Measurements from ENCODE around the gene ZNF672. TPM values are rescaled to one million over a fixed set of nuclear protein-coding genes. Genes with fewer than 3 reads are reported as not detected.
"Not testable (repeated sequence)": the region's sequence is repeated elsewhere in the genome, so short reads cannot be mapped to it uniquely, and the experiment has no call there.

The ZNF672 gene
- 21.8 and 23.3 TPM in 2 replicates for total RNA-seq

GRCh38 chr1:248837781-248838356 is at the start of gene ZNF672:
Gene ZNF672 (plus strand): TSS chr1:248838224. CDS start chr1:248847275, 9,051 bp downstream.
- DNase-seq (ENCODE audit: extremely low read depth, low read depth, low spot score): peak; percentile 63

GRCh38 chr1:248788327-248788726 is 49.7 kb upstream of the ZNF672 start:
- DNase-seq (ENCODE audit: extremely low read depth, low read depth, low spot score): no peak

- not testable (repeated sequence) for DNase-seq (ENCODE audit: extremely low read depth, low read depth, low spot score)
Observed at GRCh38 chr1:248789337-248789736, 48.7 kb upstream of the ZNF672 start.

GRCh38 chr1:248790456-248790855 is 47.6 kb upstream of the ZNF672 start:
- DNase-seq (ENCODE audit: extremely low read depth, low read depth, low spot score): no peak

GRCh38 chr1:248791010-248791409 is 47.0 kb upstream of the ZNF672 start:
- no peak for DNase-seq (ENCODE audit: extremely low read depth, low read depth, low spot score)

- no peak for DNase-seq (ENCODE audit: extremely low read depth, low read depth, low spot score)
Observed at GRCh38 chr1:248792342-248792741, 45.7 kb upstream of the ZNF672 start.

GRCh38 chr1:248793592-248793991 is 44.4 kb upstream of the ZNF672 start:
- DNase-seq (ENCODE audit: extremely low read depth, low read depth, low spot score): no peak

- DNase-seq (ENCODE audit: extremely low read depth, low read depth, low spot score): not testable (repeated sequence)
Observed at GRCh38 chr1:248794663-248795062, 43.4 kb upstream of the ZNF672 start.

- DNase-seq (ENCODE audit: extremely low read depth, low read depth, low spot score): no peak
Observed at GRCh38 chr1:248798791-248799190, 39.2 kb upstream of the ZNF672 start.

- no peak for DNase-seq (ENCODE audit: extremely low read depth, low read depth, low spot score)
Observed at GRCh38 chr1:248800459-248800858, 37.6 kb upstream of the ZNF672 start.

- no peak for DNase-seq (ENCODE audit: extremely low read depth, low read depth, low spot score)
Observed at GRCh38 chr1:248802454-248802853, 35.6 kb upstream of the ZNF672 start.

- DNase-seq (ENCODE audit: extremely low read depth, low read depth, low spot score): not testable (repeated sequence)
Observed at GRCh38 chr1:248803501-248803900, 34.5 kb upstream of the ZNF672 start.

- no peak for DNase-seq (ENCODE audit: extremely low read depth, low read depth, low spot score)
Observed at GRCh38 chr1:248804771-248805681, 33.0 kb upstream of the ZNF672 start.

- no peak for DNase-seq (ENCODE audit: extremely low read depth, low read depth, low spot score)
Observed at GRCh38 chr1:248805876-248806275, 32.1 kb upstream of the ZNF672 start.

GRCh38 chr1:248807067-248807737 is 30.8 kb upstream of the ZNF672 start:
- no peak for DNase-seq (ENCODE audit: extremely low read depth, low read depth, low spot score)

- DNase-seq (ENCODE audit: extremely low read depth, low read depth, low spot score): no peak
Observed at GRCh38 chr1:248808876-248809275, 29.1 kb upstream of the ZNF672 start.

- no peak for DNase-seq (ENCODE audit: extremely low read depth, low read depth, low spot score)
Observed at GRCh38 chr1:248810000-248810726, 27.9 kb upstream of the ZNF672 start.

GRCh38 chr1:248810727-248811513 is 27.1 kb upstream of the ZNF672 start:
- no peak for DNase-seq (ENCODE audit: extremely low read depth, low read depth, low spot score)

GRCh38 chr1:248811514-248812490 is 26.2 kb upstream of the ZNF672 start:
- no peak for DNase-seq (ENCODE audit: extremely low read depth, low read depth, low spot score)
